Endodermal cell (in vitro differentiated cells): ENCODE results near the gene WDR20. TPM values are rescaled to one million over a fixed set of nuclear protein-coding genes. Genes with fewer than 3 reads are reported as not detected.
A peak's percentile ranks its signal among the peaks of the same experiment; 100 is the strongest.
"Not testable (repeated sequence)": the region's sequence is repeated elsewhere in the genome, so short reads cannot be mapped to it uniquely, and the experiment has no call there.

Source experiments
- DNase-seq: peaks from one replicate; pipeline ENCODE4 v3.0.0-alpha.2; 2017
- H3K27ac ChIP-seq: 2 replicates; pipeline ENCODE4 v1.5.1; 2013; ENCODE audit warnings: mild to moderate bottlenecking, low read depth, low read length, moderate library complexity
- H3K27me3 ChIP-seq: 2 replicates; pipeline ENCODE4 v1.6.1; 2013; ENCODE audit warnings: mild to moderate bottlenecking, low read length, moderate library complexity; ENCODE audit not compliant: insufficient read depth, control insufficient read depth, poor library complexity, severe bottlenecking
- H3K36me3 ChIP-seq: 2 replicates; pipeline ENCODE4 v1.7.0; 2013; ENCODE audit warnings: mild to moderate bottlenecking, low read length, moderate library complexity; ENCODE audit not compliant: control insufficient read depth, insufficient read depth
- H3K4me1 ChIP-seq: one replicate; pipeline ENCODE4 v1.7.0; 2013; ENCODE audit warnings: low read length; ENCODE audit not compliant: control insufficient read depth, insufficient read depth
- H3K4me3 ChIP-seq: 2 replicates; pipeline ENCODE4 v1.5.1; 2013; ENCODE audit warnings: mild to moderate bottlenecking, low read length, moderate library complexity
- H3K9ac ChIP-seq: 2 replicates; pipeline ENCODE4 v1.6.1; 2013; ENCODE audit warnings: mild to moderate bottlenecking, low read length, moderate library complexity; ENCODE audit not compliant: poor library complexity, severe bottlenecking; ENCODE audit errors: extremely low read depth
- H3K9me3 ChIP-seq: 2 replicates; pipeline ENCODE4 v1.6.1; 2013; ENCODE audit warnings: mild to moderate bottlenecking, low read length, moderate library complexity; ENCODE audit not compliant: control insufficient read depth
- H3K27ac Mint-ChIP-seq: 2 replicates; pipeline ENCODE4 v1.8.0; 2020; ENCODE audit warnings: mixed read lengths
- H3K27me3 Mint-ChIP-seq: 2 replicates; pipeline ENCODE4 v1.8.0; 2021; ENCODE audit warnings: mild to moderate bottlenecking, mixed read lengths; ENCODE audit not compliant: insufficient read depth
- H3K36me3 Mint-ChIP-seq: 2 replicates; pipeline ENCODE4 v1.8.0; 2020; ENCODE audit warnings: low read depth, mixed read lengths
- H3K4me1 Mint-ChIP-seq: 2 replicates; pipeline ENCODE4 v1.8.0; 2020; ENCODE audit warnings: mixed read lengths
- H3K4me3 Mint-ChIP-seq: 2 replicates; pipeline ENCODE4 v1.8.0; 2020; ENCODE audit warnings: mild to moderate bottlenecking, moderate library complexity, mixed read lengths
- H3K9me3 Mint-ChIP-seq: 2 replicates; pipeline ENCODE4 v1.8.0; 2020; ENCODE audit warnings: mild to moderate bottlenecking, mixed read lengths
- CTCF ChIP-seq: fragments of 200-600 bp; sonication (generic); conservative IDR thresholded peaks from 2 replicates; pipeline ENCODE4 v1.5.0; 2021; ENCODE audit warnings: antibody characterized with exemption, mild to moderate bottlenecking
- WGBS, 2 experiments: methylation state at CpG; one replicate each; pipeline versions ENCODE4 v1.1.5 to v1.1.7; 2013; ENCODE audit warnings: missing lambda C conversion rate in 2 of 2, mixed read lengths in 1 of 2; ENCODE audit not compliant: insufficient coverage in 1 of 2, insufficient read length in 1 of 2; 5-methylcytosine and 5-hydroxymethylcytosine counted together
- total RNA-seq, 2 donors: library from RNA; stranded (reverse); fragmentation: NEBNext Ultra II Directional in 1 of 2; extraction: Animal tissue kit (Norgen Biotek cat#: 25700) in 1 of 2; gene quantifications; 2 replicates in 1 of 2; 3 replicates in 1 of 2; pipeline ENCODE4 v1.2.1, GENCODE V29; 2021

WDR20 gene
- total RNA-seq, 2 donors from 2014 or later: 33.8 to 37.6 TPM

GRCh38 chr14:102150744-102151143 is 11.0 kb downstream of the WDR20 start:
- H3K9ac ChIP-seq: no peak overlapping the region
- peaks cover 3% of the 10 kb centered on the region for H3K9me3 Mint-ChIP-seq
- H3K4me1 ChIP-seq: no peaks in the 10 kb centered on the region
- no peaks in the 10 kb centered on the region for H3K27me3 Mint-ChIP-seq
- H3K4me1 Mint-ChIP-seq: peaks cover 22% of the 10 kb centered on the region
- no peak overlapping the region for H3K27ac ChIP-seq
- no peak for TF ChIP-seq CTCF
- WGBS, 2 experiments: 100% methylated on average over 1 of the region's 1 CpG
- peaks cover 13% of the 10 kb centered on the region for H3K9me3 ChIP-seq
- H3K36me3 Mint-ChIP-seq: peaks cover 37% of the 10 kb centered on the region
- H3K36me3 ChIP-seq: peaks cover 22% of the 10 kb centered on the region
- no peak overlapping the region for H3K4me3 Mint-ChIP-seq
- DNase-seq: no peak
- H3K27ac Mint-ChIP-seq: no peak overlapping the region
- H3K4me3 ChIP-seq: no peak overlapping the region
- H3K27me3 ChIP-seq: no peaks in the 10 kb centered on the region

- H3K27ac ChIP-seq, H3K27me3 Mint-ChIP-seq, DNase-seq, H3K9ac ChIP-seq, H3K4me3 ChIP-seq, H3K4me1 ChIP-seq, H3K9me3 Mint-ChIP-seq, H3K4me3 Mint-ChIP-seq, H3K27ac Mint-ChIP-seq, H3K27me3 ChIP-seq: not testable (repeated sequence)
- peaks cover 37% of the 10 kb centered on the region for H3K36me3 Mint-ChIP-seq
- H3K4me1 Mint-ChIP-seq: peaks cover 22% of the 10 kb centered on the region
- Histone ChIP-seq H3K9me3 (peaks cover 13% of the 10 kb centered on the region), H3K36me3 (peaks cover 22% of the 10 kb centered on the region)
- WGBS, 2 experiments: 80 to 100% methylated on average over 2 to 3 of the region's 3 CpGs
These were observed 11.7 kb downstream of the WDR20 start for GRCh38 chr14:102151411-102151810.

GRCh38 chr14:102154121-102154520 is 14.4 kb downstream of the WDR20 start:
- Histone ChIP-seq H3K4me1 (no peaks in the 10 kb centered on the region), H3K4me3 (no peak overlapping the region), H3K36me3 (peaks cover 22% of the 10 kb centered on the region), H3K27me3 (no peaks in the 10 kb centered on the region), H3K9me3 (peaks cover 13% of the 10 kb centered on the region), H3K9ac (no peak overlapping the region), H3K27ac (no peak overlapping the region)
- Mint-ChIP-seq H3K27ac (peak overlapping the region; percentile 53), H3K4me3 (no peak overlapping the region), H3K4me1 (peaks cover 22% of the 10 kb centered on the region), H3K36me3 (peaks cover 36% of the 10 kb centered on the region), H3K27me3 (no peaks in the 10 kb centered on the region), H3K9me3 (peaks cover 3% of the 10 kb centered on the region)
- TF ChIP-seq CTCF: no peak
- 86 to 100% methylated on average over 1 of the region's 1 CpG for WGBS, 2 experiments
- no peak for DNase-seq
